ENCODE data around the gene BLOC1S3.
A peak's percentile ranks its signal among the peaks of the same experiment; 100 is the strongest.

Gene BLOC1S3

GRCh38 chr19:45178262-45179071 lies at the start of gene BLOC1S3:
BLOC1S3 (plus strand) TSS chr19:45178784; CDS start chr19:45179297, 513 bp downstream.
- Histone ChIP-seq H3K36me3 (ENCODE audit: insufficient read depth, low read depth, low read length) (no peaks in the 10 kb centered on the region), H3K4me1 (ENCODE audit: insufficient read depth, low read length) (no peaks in the 10 kb centered on the region), H3K27ac (ENCODE audit: low read length) (no peak within 1 kb of the TSS), H3K9me3 (ENCODE audit: insufficient read depth, low read depth, low read length) (no peaks in the 10 kb centered on the region), H3K4me3 (ENCODE audit: low read length) (peak within 1 kb of the TSS; percentile 86), H3K27me3 (ENCODE audit: insufficient read depth, low read length) (peaks cover 8% of the 10 kb centered on the region; the same call in 1 of the 2 replicates), H3K9ac (ENCODE audit: low read depth, low read length) (peak within 1 kb of the TSS; percentile 89)

- Histone ChIP-seq H3K4me3 (ENCODE audit: low read length) (no peak overlapping the region), H3K27ac (ENCODE audit: low read length) (no peak overlapping the region), H3K4me1 (ENCODE audit: insufficient read depth, low read length) (peaks cover 5% of the 10 kb centered on the region)
These were observed 49.8 kb upstream of the BLOC1S3 start for GRCh38 chr19:45128806-45129205.

GRCh38 chr19:45130236-45130635 lies 48.3 kb upstream of the BLOC1S3 start:
- H3K27ac ChIP-seq (ENCODE audit: low read length) = no peak overlapping the region
- peaks cover 5% of the 10 kb centered on the region for H3K4me1 ChIP-seq (ENCODE audit: insufficient read depth, low read length)
- no peaks in the 10 kb centered on the region for H3K9me3 ChIP-seq (ENCODE audit: insufficient read depth, low read depth, low read length)
- no peaks in the 10 kb centered on the region for H3K36me3 ChIP-seq (ENCODE audit: insufficient read depth, low read depth, low read length)
- H3K4me3 ChIP-seq (ENCODE audit: low read length) = no peak overlapping the region
- H3K9ac ChIP-seq (ENCODE audit: low read depth, low read length) = no peak overlapping the region
- H3K27me3 ChIP-seq (ENCODE audit: insufficient read depth, low read length) = no peaks in the 10 kb centered on the region

More at GRCh38 chr19:45128806-45129205, 49.8 kb upstream of the BLOC1S3 start:
- H3K9ac ChIP-seq (ENCODE audit: low read depth, low read length) = no peak overlapping the region
- no peaks in the 10 kb centered on the region for H3K36me3 ChIP-seq (ENCODE audit: insufficient read depth, low read depth, low read length)
- H3K9me3 ChIP-seq (ENCODE audit: insufficient read depth, low read depth, low read length) = no peaks in the 10 kb centered on the region
- H3K27me3 ChIP-seq (ENCODE audit: insufficient read depth, low read length) = no peaks in the 10 kb centered on the region

- H3K27ac ChIP-seq (ENCODE audit: low read length) = no peak overlapping the region
- no peaks in the 10 kb centered on the region for H3K9me3 ChIP-seq (ENCODE audit: insufficient read depth, low read depth, low read length)
- no peak overlapping the region for H3K9ac ChIP-seq (ENCODE audit: low read depth, low read length)
- H3K4me3 ChIP-seq (ENCODE audit: low read length) = no peak overlapping the region
- no peaks in the 10 kb centered on the region for H3K27me3 ChIP-seq (ENCODE audit: insufficient read depth, low read length)
- no peaks in the 10 kb centered on the region for H3K36me3 ChIP-seq (ENCODE audit: insufficient read depth, low read depth, low read length)
- H3K4me1 ChIP-seq (ENCODE audit: insufficient read depth, low read length) = peaks cover 5% of the 10 kb centered on the region
These were observed 47.5 kb upstream of the BLOC1S3 start for GRCh38 chr19:45130888-45131615.

GRCh38 chr19:45133661-45134060 lies 44.9 kb upstream of the BLOC1S3 start:
- H3K36me3 ChIP-seq (ENCODE audit: insufficient read depth, low read depth, low read length) = no peaks in the 10 kb centered on the region
- H3K4me1 ChIP-seq (ENCODE audit: insufficient read depth, low read length) = peaks cover 15% of the 10 kb centered on the region
- no peak overlapping the region for H3K27ac ChIP-seq (ENCODE audit: low read length)
- no peaks in the 10 kb centered on the region for H3K9me3 ChIP-seq (ENCODE audit: insufficient read depth, low read depth, low read length)
- no peak overlapping the region for H3K4me3 ChIP-seq (ENCODE audit: low read length)
- H3K27me3 ChIP-seq (ENCODE audit: insufficient read depth, low read length) = no peaks in the 10 kb centered on the region
- H3K9ac ChIP-seq (ENCODE audit: low read depth, low read length) = no peak overlapping the region

GRCh38 chr19:45135176-45135885 lies 43.3 kb upstream of the BLOC1S3 start:
- H3K27ac ChIP-seq (ENCODE audit: low read length) = no peak overlapping the region
- no peak overlapping the region for H3K9ac ChIP-seq (ENCODE audit: low read depth, low read length)
- H3K36me3 ChIP-seq (ENCODE audit: insufficient read depth, low read depth, low read length) = no peaks in the 10 kb centered on the region
- H3K27me3 ChIP-seq (ENCODE audit: insufficient read depth, low read length) = no peaks in the 10 kb centered on the region
- H3K4me3 ChIP-seq (ENCODE audit: low read length) = no peak overlapping the region
- no peaks in the 10 kb centered on the region for H3K9me3 ChIP-seq (ENCODE audit: insufficient read depth, low read depth, low read length)
- H3K4me1 ChIP-seq (ENCODE audit: insufficient read depth, low read length) = peaks cover 15% of the 10 kb centered on the region

GRCh38 chr19:45136507-45137178 lies 41.9 kb upstream of the BLOC1S3 start:
- H3K27ac ChIP-seq (ENCODE audit: low read length) = no peak overlapping the region
- H3K27me3 ChIP-seq (ENCODE audit: insufficient read depth, low read length) = no peaks in the 10 kb centered on the region
- H3K36me3 ChIP-seq (ENCODE audit: insufficient read depth, low read depth, low read length) = no peaks in the 10 kb centered on the region; the same call in 1 of the 2 replicates
- H3K4me1 ChIP-seq (ENCODE audit: insufficient read depth, low read length) = peaks cover 10% of the 10 kb centered on the region
- no peak overlapping the region for H3K4me3 ChIP-seq (ENCODE audit: low read length)
- H3K9ac ChIP-seq (ENCODE audit: low read depth, low read length) = peak overlapping the region; percentile 8; the same call in 1 of the 2 replicates
- no peaks in the 10 kb centered on the region for H3K9me3 ChIP-seq (ENCODE audit: insufficient read depth, low read depth, low read length)

- Histone ChIP-seq H3K9ac (ENCODE audit: low read depth, low read length) (no peak overlapping the region), H3K36me3 (ENCODE audit: insufficient read depth, low read depth, low read length) (peaks cover 4% of the 10 kb centered on the region), H3K4me1 (ENCODE audit: insufficient read depth, low read length) (peaks cover 10% of the 10 kb centered on the region), H3K4me3 (ENCODE audit: low read length) (no peak overlapping the region), H3K27me3 (ENCODE audit: insufficient read depth, low read length) (no peaks in the 10 kb centered on the region), H3K9me3 (ENCODE audit: insufficient read depth, low read depth, low read length) (no peaks in the 10 kb centered on the region), H3K27ac (ENCODE audit: low read length) (no peak overlapping the region)
These were observed 41.3 kb upstream of the BLOC1S3 start for GRCh38 chr19:45137179-45137761.

- Histone ChIP-seq H3K4me3 (ENCODE audit: low read length) (no peak overlapping the region), H3K27ac (ENCODE audit: low read length) (no peak overlapping the region), H3K9ac (ENCODE audit: low read depth, low read length) (no peak overlapping the region), H3K27me3 (ENCODE audit: insufficient read depth, low read length) (no peaks in the 10 kb centered on the region), H3K9me3 (ENCODE audit: insufficient read depth, low read depth, low read length) (no peaks in the 10 kb centered on the region), H3K4me1 (ENCODE audit: insufficient read depth, low read length) (peaks cover 10% of the 10 kb centered on the region), H3K36me3 (ENCODE audit: insufficient read depth, low read depth, low read length) (peaks cover 13% of the 10 kb centered on the region)
These were observed 40.3 kb upstream of the BLOC1S3 start for GRCh38 chr19:45138303-45138751.

GRCh38 chr19:45139286-45140143 lies 39.1 kb upstream of the BLOC1S3 start:
- Histone ChIP-seq H3K4me1 (ENCODE audit: insufficient read depth, low read length) (peaks cover 10% of the 10 kb centered on the region), H3K9ac (ENCODE audit: low read depth, low read length) (no peak overlapping the region), H3K9me3 (ENCODE audit: insufficient read depth, low read depth, low read length) (no peaks in the 10 kb centered on the region), H3K4me3 (ENCODE audit: low read length) (no peak overlapping the region), H3K27me3 (ENCODE audit: insufficient read depth, low read length) (no peaks in the 10 kb centered on the region), H3K27ac (ENCODE audit: low read length) (no peak overlapping the region), H3K36me3 (ENCODE audit: insufficient read depth, low read depth, low read length) (peaks cover 16% of the 10 kb centered on the region)
